Liver (tissue), 9 donors: ENCODE measurements around the gene CCDC40. TPM values are rescaled to one million over a fixed set of nuclear protein-coding genes. Genes with fewer than 3 reads are reported as not detected.

Experiments
- DNase-seq: peaks from one replicate; pipeline ENCODE4 v3.0.0-alpha.2; 2017; ENCODE audit warnings: low spot score
- H3K27ac ChIP-seq, 2 donors: one replicate each; pipeline ENCODE4 v1.7.0; 2013; ENCODE audit warnings: inconsistent platforms in 2 of 2, low read length in 2 of 2, control low read depth in 1 of 2, low read depth in 1 of 2, mild to moderate bottlenecking in 1 of 2
- H3K27me3 ChIP-seq, 4 donors: one replicate each; pipeline versions ENCODE4 v1.6.1 to v1.7.0; 2013; ENCODE audit warnings: low read length in 3 of 4, inconsistent platforms in 1 of 4, mild to moderate bottlenecking in 1 of 4, moderate library complexity in 1 of 4; ENCODE audit not compliant: control insufficient read depth in 4 of 4, insufficient read depth in 4 of 4
- H3K36me3 ChIP-seq, 4 donors: one replicate each; pipeline versions ENCODE4 v1.6.1 to v1.7.0; 2013; ENCODE audit warnings: low read length in 3 of 4, mild to moderate bottlenecking in 3 of 4, low read depth in 1 of 4, moderate library complexity in 1 of 4; ENCODE audit not compliant: control insufficient read depth in 4 of 4, insufficient read depth in 3 of 4
- H3K4me1 ChIP-seq, 4 donors: one replicate each; pipeline versions ENCODE4 v1.6.1 to v1.7.0; 2013; ENCODE audit warnings: low read length in 3 of 4, mild to moderate bottlenecking in 3 of 4, moderate library complexity in 1 of 4; ENCODE audit not compliant: control insufficient read depth in 4 of 4, insufficient read depth in 4 of 4
- H3K4me3 ChIP-seq, 3 donors: one replicate each; pipeline versions ENCODE4 v1.6.1 to v1.7.0; 2013; ENCODE audit warnings: low read length in 3 of 3, control low read depth in 1 of 3, low read depth in 1 of 3, mild to moderate bottlenecking in 1 of 3
- H3K9ac ChIP-seq, 2 donors: one replicate each; pipeline ENCODE4 v1.7.0; 2013; ENCODE audit warnings: low read length in 2 of 2, mild to moderate bottlenecking in 2 of 2, moderate library complexity in 2 of 2, control low read depth in 1 of 2, low read depth in 1 of 2
- H3K9me3 ChIP-seq, 4 donors: one replicate each; pipeline versions ENCODE4 v1.6.1 to v1.7.0; 2013; ENCODE audit warnings: low read length in 3 of 4; ENCODE audit not compliant: control insufficient read depth in 4 of 4
- CTCF ChIP-seq: fragments of 150-350 bp; IDR thresholded peaks from 2 replicates; pipeline ENCODE4 v1.5.1; 2017; ENCODE audit warnings: improper control_type of control experiment, low read depth, low read length; ENCODE audit not compliant: missing input control
- EGR1 ChIP-seq, 2 donors: IDR thresholded peaks; 2 replicates each; pipeline ENCODE4 v1.6.1; 2016 to 2018; ENCODE audit warnings: antibody characterized with exemption in 2 of 2, low read depth in 2 of 2
- FOXA1 ChIP-seq: IDR thresholded peaks from 2 replicates; pipeline ENCODE4 v1.6.1; 2016; ENCODE audit warnings: antibody characterized with exemption
- FOXA2 ChIP-seq: IDR thresholded peaks from 2 replicates; pipeline ENCODE4 v1.6.1; 2016; ENCODE audit warnings: antibody characterized with exemption
- GABPA ChIP-seq, 2 donors: IDR thresholded peaks in 1 of 2; conservative IDR thresholded peaks in 1 of 2; 2 replicates each; pipeline ENCODE4 v1.6.1; 2016; ENCODE audit warnings: antibody characterized with exemption in 2 of 2, mild to moderate bottlenecking in 1 of 2, moderate library complexity in 1 of 2
- JUND ChIP-seq, 2 donors: IDR thresholded peaks; 2 replicates each; pipeline ENCODE4 v1.6.1; 2016; ENCODE audit warnings: antibody characterized with exemption in 2 of 2
- NR2F2 ChIP-seq: IDR thresholded peaks from 2 replicates; pipeline ENCODE4 v1.6.1; 2016; ENCODE audit warnings: antibody characterized with exemption
- RAD21 ChIP-seq, 2 donors: IDR thresholded peaks; 2 replicates each; pipeline ENCODE4 v1.6.1; 2016; ENCODE audit warnings: antibody characterized with exemption in 2 of 2, mild to moderate bottlenecking in 2 of 2
- RXRA ChIP-seq, 2 donors: IDR thresholded peaks; 2 replicates each; pipeline ENCODE4 v1.6.1; 2017 to 2018; ENCODE audit warnings: antibody characterized with exemption in 2 of 2, mild to moderate bottlenecking in 1 of 2
- SP1 ChIP-seq: IDR thresholded peaks from 2 replicates; pipeline ENCODE4 v1.6.1; 2018; ENCODE audit warnings: antibody characterized with exemption, mild to moderate bottlenecking
- YY1 ChIP-seq: IDR thresholded peaks from 2 replicates; pipeline ENCODE4 v1.6.1; 2016; ENCODE audit warnings: antibody characterized with exemption, mild to moderate bottlenecking
- ZBTB33 ChIP-seq: IDR thresholded peaks from 2 replicates; pipeline ENCODE4 v1.6.1; 2016; ENCODE audit warnings: antibody characterized with exemption
- WGBS: extraction: QIAGEN DNeasy Blood & Tissue Kit; methylation state at CpG from one replicate; pipeline ENCODE4 v1.1.7; 2013; 5-methylcytosine and 5-hydroxymethylcytosine counted together
- polyA plus RNA-seq, 2 donors: library from polyadenylated mRNA; stranded (reverse) in 1 of 2; unstranded in 1 of 2; fragments of 200-250 nt in 1 of 2; fragments of >200 nt in 1 of 2; fragmentation: Nextera tagmentation in 1 of 2; extraction: Ambion mirVana in 1 of 2; gene quantifications; one replicate each; pipeline versions ENCODE4 v1.2.1 to v1.2.3, GENCODE V29; 2013 to 2015
- total RNA-seq, 2 donors: library from RNA; depleted of rRNA; stranded (reverse); fragments of >200 nt; gene quantifications; one replicate each; pipeline ENCODE4 v1.2.3, GENCODE V29; 2014
- TF ChIP-seq, protein P1 (sequence below): IDR thresholded peaks from 2 replicates; pipeline ENCODE4 v1.6.1; 2016; ENCODE audit warnings: antibody characterized with exemption
- TF ChIP-seq, protein P2 (sequence below): IDR thresholded peaks from 2 replicates; pipeline ENCODE4 v1.6.1; 2016; ENCODE audit warnings: antibody characterized with exemption
- donor health status: healthy.
- donor health status: healthy.
- donor health status: healthy.
- donor health status: healthy.
- donor health status: healthy.

CCDC40 gene
- total and polyA plus RNA-seq, 4 donors, result 0.60 to 3.0 (median 1.4) TPM

GRCh38 chr17:80097844-80098691, 61.6 kb downstream of the CCDC40 start:
- H3K4me1 ChIP-seq, result peaks cover 0 to 18% (median 11%) of the 10 kb centered on the region in 4 donors
- no peak for DNase-seq

GRCh38 chr17:80099291-80100034, 63.0 kb downstream of the CCDC40 start:
- TF ChIP-seq EGR1 (IDR thresholded peaks at IDR 0.05; ENCODE audit: low read depth in 2 of 2) (no peak), JUND (IDR thresholded peaks at IDR 0.05) (no peak), GABPA (IDR thresholded peaks at IDR 0.05 in 1 of 2, conservative IDR thresholded peaks at IDR 0.05 in 1 of 2) (no peak), SP1 (no peak), RAD21 (IDR thresholded peaks at IDR 0.05) (no peak), NR2F2 (no peak), ZBTB33 (no peak), RXRA (IDR thresholded peaks at IDR 0.05) (no peak), FOXA2 (no peak)
- TF ChIP-seq, protein P1, sequence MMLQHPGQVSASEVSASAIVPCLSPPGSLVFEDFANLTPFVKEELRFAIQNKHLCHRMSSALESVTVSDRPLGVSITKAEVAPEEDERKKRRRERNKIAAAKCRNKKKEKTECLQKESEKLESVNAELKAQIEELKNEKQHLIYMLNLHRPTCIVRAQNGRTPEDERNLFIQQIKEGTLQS, result no peak
- TF ChIP-seq, protein P2, sequence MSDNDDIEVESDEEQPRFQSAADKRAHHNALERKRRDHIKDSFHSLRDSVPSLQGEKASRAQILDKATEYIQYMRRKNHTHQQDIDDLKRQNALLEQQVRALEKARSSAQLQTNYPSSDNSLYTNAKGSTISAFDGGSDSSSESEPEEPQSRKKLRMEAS, result no peak
- Histone ChIP-seq H3K9ac (no peak overlapping the region), H3K9me3 (no peaks in the 10 kb centered on the region), H3K27ac (no peak overlapping the region), H3K36me3 (no peaks in the 10 kb centered on the region), H3K4me3 (no peak overlapping the region), H3K27me3 (no peaks in the 10 kb centered on the region), H3K4me1 (peaks cover 0 to 18% (median 11%) of the 10 kb centered on the region in 4 donors)
- 93% methylated on average over 27 of the region's 27 CpGs for WGBS
- no peak for DNase-seq

More at GRCh38 chr17:80097844-80098691, 61.6 kb downstream of the CCDC40 start:
- no peak overlapping the region for H3K9ac ChIP-seq
- WGBS, result 94% methylated on average over 23 of the region's 23 CpGs
- H3K4me3 ChIP-seq, result no peak overlapping the region
- no peaks in the 10 kb centered on the region for H3K36me3 ChIP-seq
- H3K9me3 ChIP-seq, result no peaks in the 10 kb centered on the region
- H3K27me3 ChIP-seq, result no peaks in the 10 kb centered on the region
- H3K27ac ChIP-seq, result no peak overlapping the region
- TF ChIP-seq EGR1 (IDR thresholded peaks at IDR 0.05; ENCODE audit: low read depth in 2 of 2) (no peak), YY1 (no peak)

DNA sequence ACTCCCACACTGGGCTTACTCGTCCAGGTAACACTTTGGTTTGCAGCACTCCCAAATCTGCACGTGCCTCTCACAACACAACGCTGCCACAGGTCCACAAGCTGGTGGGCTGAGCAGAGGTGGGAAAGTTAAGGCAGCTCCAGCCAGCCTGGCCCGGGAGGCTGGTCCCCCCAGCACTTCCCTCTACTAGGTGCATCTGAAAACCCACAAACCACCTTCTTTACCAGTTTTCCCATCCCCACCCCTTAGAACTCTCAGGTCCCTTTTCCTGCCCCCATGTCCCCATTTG, 63.5 kb downstream of the CCDC40 start:
- Histone ChIP-seq H3K9me3 (no peaks in the 10 kb centered on the region), H3K9ac (no peak overlapping the region), H3K27ac (no peak overlapping the region), H3K4me3 (no peak overlapping the region), H3K27me3 (no peaks in the 10 kb centered on the region), H3K36me3 (no peaks in the 10 kb centered on the region), H3K4me1 (peaks cover 0 to 18% (median 11%) of the 10 kb centered on the region in 4 donors)
- 90% methylated on average over 4 of the region's 4 CpGs for WGBS
- no peak for DNase-seq
- TF ChIP-seq FOXA2 (no peak), GABPA (IDR thresholded peaks at IDR 0.05 in 1 of 2, conservative IDR thresholded peaks at IDR 0.05 in 1 of 2) (no peak), EGR1 (IDR thresholded peaks at IDR 0.05; ENCODE audit: low read depth in 2 of 2) (no peak), CTCF (no peak), FOXA1 (no peak), JUND (IDR thresholded peaks at IDR 0.05) (no peak), SP1 (no peak), ZBTB33 (no peak)
- TF ChIP-seq, protein P1, result no peak
